HG02588 (cell line): ENCODE measurements around the gene EPHB6.

ENCODE experiments used
- ATAC-seq: cut with Tn5 transposase; IDR thresholded peaks from one replicate; pipeline ENCODE4 v1.9.1; 2021; ENCODE audit warnings: mild to moderate bottlenecking, moderate library complexity; ENCODE audit not compliant: unreplicated experiment

The EPHB6 gene

GRCh38 chr7:142918901-142919300 is 64.0 kb downstream of the EPHB6 start:
- ATAC-seq = no peak

- ATAC-seq = no peak
These were observed 64.8 kb downstream of the EPHB6 start for GRCh38 chr7:142919656-142920055.
